Globus pallidus (tissue), 1 donor: ENCODE measurements around the gene CCDC85C.

Source experiments
- DNase-seq: peaks from one replicate; pipeline ENCODE4 v3.0.0-alpha.2; 2015; ENCODE audit warnings: low spot score

The CCDC85C gene

GRCh38 chr14:99605299-99605961, 1.4 kb upstream of the CCDC85C start:
- peak; percentile 49 for DNase-seq

DNA sequence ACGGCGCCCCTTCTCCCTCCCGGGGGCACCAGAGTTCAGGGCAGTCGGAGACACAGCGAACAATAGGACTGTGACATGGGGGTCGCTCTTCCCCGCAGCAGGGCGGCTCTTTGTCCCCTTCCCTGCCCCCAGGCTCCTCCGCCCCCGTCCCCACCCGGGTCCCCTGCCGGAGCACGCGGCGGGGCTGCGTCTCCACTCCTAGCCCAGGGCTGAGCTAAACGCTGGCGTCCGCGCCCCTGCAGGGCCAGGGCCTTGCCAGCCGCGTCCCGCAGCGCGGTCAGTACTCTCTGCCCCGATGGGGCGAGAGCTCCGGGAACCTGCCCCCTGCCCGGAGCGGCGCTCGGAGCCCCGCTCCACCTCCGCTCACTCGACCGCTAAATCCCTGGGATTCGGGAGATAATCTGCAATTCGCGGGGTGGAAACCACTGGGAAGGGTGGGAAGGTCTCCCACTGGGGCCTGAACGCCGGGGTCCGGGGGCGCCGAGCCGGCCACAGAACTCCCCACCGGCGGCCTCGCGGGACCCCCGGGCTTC, 825 bp upstream of the CCDC85C start:
- no peak for DNase-seq

- peak; percentile 95 for DNase-seq
Measured at GRCh38 chr14:99604278-99604765, 315 bp upstream of the CCDC85C start.

GRCh38 chr14:99602788-99603415, 1.1 kb downstream of the CCDC85C start:
- no peak for DNase-seq

DNA sequence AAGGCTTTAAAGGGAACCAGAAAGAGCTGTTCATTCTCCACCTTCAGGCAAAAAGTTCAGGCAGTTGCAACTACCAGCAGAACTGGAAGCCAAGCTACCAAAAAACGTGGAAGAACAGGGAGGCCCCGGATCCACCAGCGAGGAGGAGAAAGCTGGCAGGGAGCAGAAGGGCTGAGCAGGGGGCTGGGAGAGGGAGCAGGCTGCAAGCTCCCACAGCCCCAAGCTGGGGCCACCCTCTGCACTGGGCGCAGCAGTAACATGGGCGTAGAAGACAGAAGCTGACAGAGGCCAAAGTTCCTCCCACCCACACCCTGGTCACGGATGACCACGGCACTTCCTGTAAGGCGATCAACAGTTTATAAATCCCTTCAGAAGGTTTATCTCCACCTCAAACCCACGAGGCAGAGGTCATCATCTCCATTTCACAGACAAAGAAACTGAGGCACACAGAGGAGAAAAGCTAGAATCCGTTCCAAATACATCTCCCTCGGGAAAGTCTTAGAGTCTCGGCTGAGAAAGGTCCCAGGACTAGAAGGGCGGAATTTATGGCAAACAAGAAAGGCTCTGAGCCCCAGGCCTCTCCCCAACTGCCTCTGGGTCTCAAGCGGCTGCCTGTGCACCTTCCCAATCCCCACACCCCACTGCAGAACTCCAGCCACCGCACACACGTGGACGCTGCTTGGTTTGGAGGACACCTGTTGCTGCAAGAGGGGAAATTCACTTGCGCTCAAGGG, 1.8 kb downstream of the CCDC85C start:
- no peak for DNase-seq

DNA sequence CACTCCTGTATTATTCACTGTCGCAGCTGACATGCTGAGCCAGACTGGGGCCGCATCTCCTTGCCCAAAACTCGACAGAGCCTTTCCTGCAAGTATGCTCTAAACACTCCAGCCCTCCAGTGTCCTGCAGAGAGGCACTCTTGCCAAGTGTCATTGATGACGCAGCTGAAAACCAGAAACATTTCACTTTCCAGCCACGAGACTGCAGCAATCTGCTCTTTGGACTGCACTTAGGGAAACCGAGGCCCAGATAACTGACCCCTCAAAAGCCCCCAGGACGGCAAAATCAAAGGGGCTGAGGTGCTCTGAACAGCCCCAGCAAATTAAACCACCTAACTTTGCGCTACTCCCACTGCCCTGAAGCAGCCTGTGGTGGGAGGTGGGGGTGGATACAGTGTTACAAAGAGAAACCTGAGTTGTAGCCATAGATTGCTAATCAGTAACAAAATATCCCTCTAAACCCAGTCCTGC, 2.6 kb downstream of the CCDC85C start:
- no peak for DNase-seq

DNA sequence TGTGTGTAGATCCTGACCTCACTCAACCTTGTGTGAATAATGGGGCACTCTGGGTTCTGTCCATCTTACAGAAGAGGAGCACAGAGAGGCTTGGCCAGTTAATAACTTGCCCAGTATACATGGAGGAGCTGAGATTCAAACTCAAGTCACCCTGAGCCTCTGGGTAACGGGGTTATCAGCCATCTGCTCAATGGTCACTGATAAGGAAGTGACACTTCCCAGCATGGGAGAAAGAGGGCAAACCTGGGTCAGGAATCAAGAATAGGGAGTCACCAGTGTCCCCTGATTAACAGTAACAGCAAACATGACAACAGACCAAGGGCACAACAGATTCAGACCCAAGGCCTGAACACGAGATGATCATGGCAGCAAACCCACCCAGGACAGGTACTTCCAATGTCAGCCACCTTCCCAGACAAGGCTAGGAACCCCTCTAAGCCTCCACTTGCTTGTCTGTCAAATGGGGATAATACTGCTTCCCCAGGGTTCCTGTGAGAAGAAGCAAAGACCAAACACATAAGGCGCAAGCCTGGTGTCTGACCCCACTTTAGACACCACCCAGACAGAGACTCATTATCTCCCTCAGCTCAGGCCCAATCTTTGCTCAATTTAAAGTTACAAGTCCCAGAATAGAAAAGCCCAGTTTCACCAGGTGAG, 3.6 kb downstream of the CCDC85C start:
- no peak for DNase-seq

DNA sequence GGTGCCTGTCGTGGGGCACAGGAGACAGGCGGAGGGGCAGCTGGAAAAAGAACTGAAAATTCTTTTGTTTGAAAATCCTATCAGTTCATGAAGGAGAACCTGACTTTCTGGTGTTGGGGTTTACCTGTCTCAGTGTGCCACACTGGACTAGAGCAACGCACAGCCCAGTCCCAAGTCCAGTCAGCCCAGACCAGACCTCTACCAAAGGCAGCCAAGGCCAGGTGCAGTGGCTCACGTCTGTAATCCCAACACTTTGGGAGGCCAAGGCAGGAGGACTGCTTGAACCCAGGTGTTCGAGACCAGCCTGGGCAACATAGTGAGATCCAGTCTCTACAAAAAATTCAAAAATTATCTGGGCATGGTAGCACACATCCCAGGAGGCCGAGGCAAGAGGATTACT, 4.6 kb downstream of the CCDC85C start:
- no peak for DNase-seq

DNA sequence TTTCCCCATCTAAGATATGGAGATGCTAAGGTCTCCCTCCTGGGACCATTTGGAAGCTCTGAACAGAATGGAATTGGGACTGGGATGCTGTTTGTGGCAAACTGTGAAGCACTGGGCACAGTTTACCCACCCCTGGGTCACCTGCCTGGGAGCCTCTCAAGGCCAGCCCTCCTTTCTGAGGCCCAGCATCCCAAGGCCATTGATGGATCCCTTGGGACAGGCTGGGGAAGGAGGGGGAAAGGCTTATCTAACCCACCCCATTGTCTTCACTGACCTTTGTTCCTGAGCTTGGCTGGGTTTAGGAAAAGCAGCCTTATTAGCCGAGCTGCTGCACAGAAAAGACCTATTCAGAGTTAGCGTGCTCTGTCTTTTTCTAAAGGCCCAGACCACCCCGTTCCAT, 5.2 kb downstream of the CCDC85C start:
- peak; percentile 61 for DNase-seq

GRCh38 chr14:99597911-99598600, 6.0 kb downstream of the CCDC85C start:
- no peak for DNase-seq

GRCh38 chr14:99596772-99597171, 7.2 kb downstream of the CCDC85C start:
- no peak for DNase-seq

DNA sequence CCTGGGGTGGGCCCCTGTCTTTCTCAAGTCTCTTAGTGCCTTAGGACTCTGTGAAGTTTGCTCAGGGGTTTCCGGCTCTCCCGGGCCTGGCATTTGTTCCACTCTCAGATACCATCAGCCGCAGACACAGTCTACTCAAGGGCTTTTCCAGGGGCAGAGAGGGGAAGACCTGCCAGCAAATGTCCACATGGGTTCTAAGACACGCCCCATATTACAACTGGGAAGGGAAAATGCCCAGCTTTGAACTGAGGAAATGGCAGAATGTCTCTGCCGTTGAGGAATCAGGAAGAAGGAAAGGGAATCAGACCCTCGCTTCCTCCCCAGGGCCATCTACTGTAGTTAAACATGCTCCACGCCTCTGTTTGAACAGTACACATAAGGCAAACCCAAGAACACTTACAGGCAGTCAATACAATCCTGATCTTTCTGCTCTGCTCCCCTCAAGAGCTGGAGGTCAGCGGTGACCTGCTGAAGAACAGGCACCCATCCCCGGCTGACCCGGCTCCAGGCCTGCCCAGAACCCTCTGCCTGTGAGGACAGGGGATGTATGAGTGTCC, 7.9 kb downstream of the CCDC85C start:
- no peak for DNase-seq

DNA sequence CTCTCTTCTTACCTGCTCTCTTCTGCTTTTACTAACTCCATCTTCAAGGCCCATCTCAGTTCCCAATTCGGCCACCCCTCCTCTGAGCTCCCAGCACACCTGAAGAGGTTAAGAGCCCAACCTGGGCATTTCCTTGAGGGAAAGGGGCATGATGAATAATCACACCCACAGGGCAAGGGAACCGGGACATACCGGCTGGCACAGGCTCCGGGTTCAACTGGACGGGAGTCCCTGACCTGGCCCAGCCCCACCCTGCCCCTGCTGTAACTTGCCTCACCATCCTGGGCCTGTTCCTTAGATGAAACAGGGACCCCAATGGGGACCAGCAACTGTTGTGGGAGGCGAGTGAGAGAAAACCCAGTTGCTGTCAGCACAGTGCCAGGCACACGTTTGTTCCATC, 8.5 kb downstream of the CCDC85C start:
- no peak for DNase-seq

DNA sequence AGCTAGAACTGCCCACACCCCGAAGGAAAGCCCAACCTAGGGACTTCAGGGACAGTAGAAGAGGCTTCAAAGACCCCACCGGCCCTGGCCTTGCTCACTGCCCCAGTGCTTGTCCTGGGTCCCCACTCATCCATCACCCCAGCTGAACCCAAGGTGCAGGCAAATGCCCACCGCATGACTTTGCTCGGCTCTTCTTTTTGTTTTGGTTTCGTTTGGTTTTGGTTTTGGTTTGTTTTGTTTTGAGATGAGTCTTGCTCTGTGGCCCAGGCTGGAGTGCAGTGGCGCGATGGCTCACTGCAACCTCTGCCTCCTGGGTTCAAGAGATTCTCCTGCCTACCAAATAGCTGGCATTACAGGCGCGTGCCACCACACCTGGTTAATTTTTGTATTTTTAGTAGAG, 9.0 kb downstream of the CCDC85C start:
- DNase-seq: no peak

GRCh38 chr14:99593971-99594841, 9.8 kb downstream of the CCDC85C start:
- DNase-seq: no peak

DNA sequence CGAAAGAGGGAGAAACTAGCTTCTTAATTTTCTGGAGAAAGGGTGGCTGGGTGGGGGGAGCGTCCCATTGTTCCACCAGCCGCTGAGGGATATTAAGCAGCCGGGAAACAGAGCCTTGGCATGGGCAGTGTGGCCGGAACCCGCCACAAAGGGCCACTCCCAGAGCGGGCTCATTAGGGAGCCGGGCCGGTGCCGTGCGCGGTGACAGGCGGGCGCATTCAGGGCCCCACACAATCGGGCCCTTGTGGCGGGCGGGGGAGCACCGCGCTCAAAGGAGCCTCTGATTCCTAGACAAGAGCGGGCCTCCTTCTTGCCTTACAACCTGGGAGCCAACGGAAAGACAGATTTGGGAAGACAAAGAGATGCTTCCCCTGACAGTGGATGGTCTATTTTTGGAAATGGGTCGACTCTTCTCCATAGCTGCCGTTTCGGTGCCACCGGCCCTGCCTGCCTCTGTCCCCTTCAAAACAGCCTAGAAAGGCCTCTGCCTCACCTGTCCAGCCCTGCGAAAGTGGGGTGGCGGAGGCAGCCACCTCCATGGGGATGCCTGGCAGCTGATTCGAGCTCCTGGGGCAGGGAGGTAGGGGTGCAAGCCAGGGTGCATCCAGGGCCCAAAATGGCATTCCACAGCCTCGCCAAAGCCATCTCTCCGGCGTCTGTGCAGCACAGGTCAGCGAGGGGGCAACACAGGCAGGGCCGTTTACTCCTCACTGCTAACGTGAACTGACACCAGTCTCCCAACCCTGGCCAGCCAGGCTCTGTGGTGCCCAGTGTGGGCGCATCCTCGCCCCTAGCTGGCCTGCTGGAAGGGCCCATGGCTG, 10.9 kb downstream of the CCDC85C start:
- DNase-seq: peak; percentile 80

DNA sequence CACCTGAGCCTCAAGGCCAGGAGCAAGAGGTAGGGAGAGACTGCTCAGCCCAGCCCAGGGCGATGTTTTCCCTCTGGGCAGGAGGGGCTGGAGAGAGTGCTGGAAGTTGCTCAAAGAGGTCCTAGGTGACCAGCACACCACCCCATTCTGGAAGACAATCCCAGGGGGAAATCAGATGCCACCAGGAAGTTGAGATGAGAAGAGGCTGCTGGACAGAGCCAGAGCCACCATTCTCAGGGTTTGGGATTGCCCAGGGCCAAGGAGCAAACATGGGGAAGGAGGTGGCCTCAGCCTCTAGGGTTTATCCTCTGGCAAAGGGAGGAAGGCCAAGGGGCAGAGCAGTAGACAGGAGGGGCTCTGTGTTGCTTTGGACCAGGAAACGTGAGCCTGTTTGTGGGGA, 11.6 kb downstream of the CCDC85C start:
- no peak for DNase-seq

- no peak for DNase-seq
Measured at GRCh38 chr14:99590746-99591555, 13.1 kb downstream of the CCDC85C start.
